Common myeloid progenitor, CD34-positive (primary cell): ENCODE measurements around the gene PROZ.
"Not testable (repeated sequence)": the region's sequence is repeated elsewhere in the genome, so short reads cannot be mapped to it uniquely, and the experiment has no call there.

Source experiments
- CTCF ChIA-PET: fragments of 350-600 bp; sonication (Branson Sonifier 250); formaldehyde crosslinking; loops from one replicate; lab custom pipeline; 2021; ENCODE audit warnings: antibody characterized with exemption; lab: Charles Lee
- POLR2A ChIA-PET: fragments of 350-600 bp; sonication (Branson Sonifier 250); formaldehyde crosslinking; loops from one replicate; lab custom pipeline; 2021; ENCODE audit warnings: antibody characterized with exemption; lab: Charles Lee
- DNase-seq, 3 donors: peaks; one replicate each; pipeline versions ENCODE4 v3.0.0 to v3.0.0-alpha.2; 2013
- H3K27ac ChIP-seq, 2 experiments: 1 replicate in 1 of 2; 2 replicates in 1 of 2; pipeline ENCODE4 v1.7.0; 2013; ENCODE audit warnings: inconsistent platforms in 2 of 2, low read length in 2 of 2, mild to moderate bottlenecking in 2 of 2, low read depth in 1 of 2, moderate library complexity in 1 of 2; ENCODE audit not compliant: severe bottlenecking in 2 of 2, insufficient read depth in 1 of 2, poor library complexity in 1 of 2
- H3K27me3 ChIP-seq, 5 experiments: replicated peaks in 2 of 5; 1 replicate in 3 of 5; 2 replicates in 2 of 5; pipeline versions ENCODE4 v1.6.1 to v1.7.0; 2013; ENCODE audit warnings: low read length in 4 of 5, mild to moderate bottlenecking in 2 of 5, moderate library complexity in 2 of 5, inconsistent platforms in 1 of 5; ENCODE audit not compliant: insufficient read depth in 5 of 5, control insufficient read depth in 4 of 5
- H3K36me3 ChIP-seq, 4 experiments: 1 replicate in 2 of 4; 2 replicates in 2 of 4; pipeline versions ENCODE4 v1.6.1 to v1.7.0; 2013; ENCODE audit warnings: low read length in 3 of 4, control low read depth in 1 of 4, mild to moderate bottlenecking in 1 of 4; ENCODE audit not compliant: control insufficient read depth in 4 of 4, insufficient read depth in 4 of 4
- H3K4me1 ChIP-seq, 4 experiments: 1 replicate in 3 of 4; 2 replicates in 1 of 4; pipeline versions ENCODE4 v1.6.1 to v1.7.1; 2013; ENCODE audit warnings: low read length in 3 of 4, mild to moderate bottlenecking in 3 of 4, control low read depth in 1 of 4, inconsistent platforms in 1 of 4, moderate library complexity in 1 of 4; ENCODE audit not compliant: control insufficient read depth in 4 of 4, insufficient read depth in 4 of 4; ENCODE audit errors: control extremely low read depth in 1 of 4
- H3K4me3 ChIP-seq, 7 experiments: 1 replicate in 4 of 7; 2 replicates in 3 of 7; pipeline versions ENCODE4 v1.5.1 to v1.7.0; 2013; ENCODE audit warnings: mild to moderate bottlenecking in 7 of 7, low read length in 6 of 7, moderate library complexity in 6 of 7, inconsistent platforms in 2 of 7, low read depth in 2 of 7, control low read depth in 1 of 7; ENCODE audit not compliant: insufficient read depth in 4 of 7, control insufficient read depth in 1 of 7; ENCODE audit errors: extremely low read depth in 1 of 7
- H3K9me3 ChIP-seq, 5 experiments: 1 replicate in 4 of 5; 2 replicates in 1 of 5; pipeline versions ENCODE4 v1.6.1 to v1.7.1; 2013; ENCODE audit warnings: low read length in 4 of 5, mild to moderate bottlenecking in 2 of 5, inconsistent platforms in 1 of 5, low read depth in 1 of 5, moderate library complexity in 1 of 5; ENCODE audit not compliant: control insufficient read depth in 4 of 5, insufficient read depth in 2 of 5; ENCODE audit errors: control extremely low read depth in 1 of 5
- WGBS: methylation state at CpG from one replicate; pipeline ENCODE4 v1.1.5; 2013; ENCODE audit not compliant: insufficient coverage; 5-methylcytosine and 5-hydroxymethylcytosine counted together

Gene PROZ

GRCh38 chr13:113160983-113161382 lies 2.5 kb downstream of the PROZ start:
- Histone ChIP-seq H3K27ac (no peak overlapping the region), H3K4me3 (no peak overlapping the region), H3K27me3 (peaks cover 0 to 14% (median 4%) of the 10 kb centered on the region in 5 experiments), H3K9me3 (peaks cover 0 to 4% (median 1%) of the 10 kb centered on the region in 5 experiments), H3K4me1 (peaks cover 0 to 14% (median 7%) of the 10 kb centered on the region in 4 experiments), H3K36me3 (no peaks in the 10 kb centered on the region)
- ChIA-PET POLR2A (no interaction called here), CTCF (no interaction called here)
- WGBS, result 79% methylated on average over 11 of the region's 12 CpGs
- DNase-seq, result no peak

GRCh38 chr13:113161433-113161832 lies 3.0 kb downstream of the PROZ start:
- CTCF ChIA-PET, result no interaction called here
- no peak overlapping the region for H3K27ac ChIP-seq
- H3K9me3 ChIP-seq, result peaks cover 0 to under 1% (median 0%) of the 10 kb centered on the region in 5 experiments
- peaks cover 0 to 14% (median 4%) of the 10 kb centered on the region in 5 experiments for H3K27me3 ChIP-seq
- no peak for DNase-seq
- no peaks in the 10 kb centered on the region for H3K36me3 ChIP-seq
- POLR2A ChIA-PET, result no interaction called here
- H3K4me1 ChIP-seq, result peaks cover 0 to 14% (median 7%) of the 10 kb centered on the region in 4 experiments
- no peak overlapping the region for H3K4me3 ChIP-seq
- 64% methylated on average over 13 of the region's 16 CpGs for WGBS

- POLR2A ChIA-PET, CTCF ChIA-PET, H3K4me3 ChIP-seq, DNase-seq, H3K9me3 ChIP-seq, H3K36me3 ChIP-seq, H3K27ac ChIP-seq: not testable (repeated sequence)
- WGBS, result no CpG with 5 or more reads among the region's 13 CpGs
- peaks cover 0 to 14% (median 7%) of the 10 kb centered on the region in 4 experiments for H3K4me1 ChIP-seq
- peaks cover 0 to 14% (median 4%) of the 10 kb centered on the region in 5 experiments for H3K27me3 ChIP-seq
These were observed 3.5 kb downstream of the PROZ start for GRCh38 chr13:113161975-113162374.

GRCh38 chr13:113162783-113163685 lies 4.6 kb downstream of the PROZ start:
- ChIA-PET POLR2A (no interaction called here), CTCF (no interaction called here)
- Histone ChIP-seq H3K27me3 (peaks cover 0 to 14% (median 4%) of the 10 kb centered on the region in 5 experiments), H3K9me3 (peaks cover 0 to 2% (median 0%) of the 10 kb centered on the region in 5 experiments), H3K36me3 (peaks cover 0 to 2% (median under 1%) of the 10 kb centered on the region in 4 experiments), H3K4me3 (no peak overlapping the region), H3K27ac (no peak overlapping the region), H3K4me1 (peaks cover 0 to 14% (median 7%) of the 10 kb centered on the region in 4 experiments)
- no peak for DNase-seq
- WGBS, result 70% methylated on average over 17 of the region's 25 CpGs

- Histone ChIP-seq H3K27ac (no peak overlapping the region), H3K9me3 (peaks cover 0 to 3% (median 2%) of the 10 kb centered on the region in 5 experiments), H3K36me3 (peaks cover 0 to 6% (median 3%) of the 10 kb centered on the region in 4 experiments), H3K4me1 (peaks cover 0 to 14% (median 7%) of the 10 kb centered on the region in 4 experiments), H3K4me3 (peak overlapping the region in 1 of 7 experiments; percentile 28), H3K27me3 (peaks cover 0 to 14% (median 4%) of the 10 kb centered on the region in 5 experiments)
- ChIA-PET CTCF (interaction anchor here (0.6 to 0.8 kb wide), 2 partner anchors 17 to 276 kb away, joined by 3 read pairs; no protein-coding TSS in a partner anchor), POLR2A (no interaction called here)
- 36% methylated on average over 10 of the region's 12 CpGs for WGBS
- peak; percentile 19 to 86 (median 40) for DNase-seq
These were observed 6.0 kb downstream of the PROZ start for GRCh38 chr13:113164492-113164891.

- POLR2A ChIA-PET, result no interaction called here
- Histone ChIP-seq H3K27ac (no peak overlapping the region), H3K4me3 (no peak overlapping the region), H3K36me3 (peaks cover 2 to 13% (median 4%) of the 10 kb centered on the region in 4 experiments), H3K9me3 (peaks cover 0 to 3% (median 2%) of the 10 kb centered on the region in 5 experiments), H3K4me1 (peaks cover 0 to 25% (median 11%) of the 10 kb centered on the region in 4 experiments), H3K27me3 (peaks cover 0 to 9% (median 4%) of the 10 kb centered on the region in 5 experiments)
- DNase-seq, result no peak
- CTCF ChIA-PET, result interaction anchor here (1.2 kb wide), 1 partner anchor 13 kb away, joined by 3 read pairs; no protein-coding TSS in a partner anchor
- WGBS, result 74% methylated on average over 5 of the region's 10 CpGs
These were observed 7.8 kb downstream of the PROZ start for GRCh38 chr13:113166266-113166665.
